GM21367 (cell line): ENCODE results near the gene BCKDHA.
"Not testable (repeated sequence)": the region's sequence is repeated elsewhere in the genome, so short reads cannot be mapped to it uniquely, and the experiment has no call there.

ENCODE experiments used
- ATAC-seq: cut with Tn5 transposase; IDR thresholded peaks from one replicate; pipeline ENCODE4 v1.9.1; 2021; ENCODE audit not compliant: unreplicated experiment

BCKDHA gene

GRCh38 chr19:41402010-41402409 lies 4.4 kb downstream of the BCKDHA start:
- no peak for ATAC-seq

GRCh38 chr19:41403181-41403970 lies 5.8 kb downstream of the BCKDHA start:
- ATAC-seq: no peak

- ATAC-seq: no peak
Observed at GRCh38 chr19:41405776-41406175, 8.2 kb downstream of the BCKDHA start.

- no peak for ATAC-seq
Observed at GRCh38 chr19:41407271-41407670, 9.7 kb downstream of the BCKDHA start.

- no peak for ATAC-seq
Observed at GRCh38 chr19:41408256-41408655, 10.6 kb downstream of the BCKDHA start.

- ATAC-seq: not testable (repeated sequence)
Observed at GRCh38 chr19:41408846-41409245, 11.2 kb downstream of the BCKDHA start.

- no peak for ATAC-seq
Observed at GRCh38 chr19:41409288-41409687, 11.7 kb downstream of the BCKDHA start.

- no peak for ATAC-seq
Observed at GRCh38 chr19:41410336-41411054, 12.9 kb downstream of the BCKDHA start.

- no peak for ATAC-seq
Observed at GRCh38 chr19:41411100-41411967, 13.7 kb downstream of the BCKDHA start.

GRCh38 chr19:41411968-41412265 lies 14.3 kb downstream of the BCKDHA start:
- ATAC-seq: no peak

- ATAC-seq: no peak
Observed at GRCh38 chr19:41412953-41413352, 15.3 kb downstream of the BCKDHA start.

- ATAC-seq: no peak
Observed at GRCh38 chr19:41413947-41414346, 16.3 kb downstream of the BCKDHA start.

GRCh38 chr19:41414461-41414860 lies 16.8 kb downstream of the BCKDHA start:
- ATAC-seq: no peak

- ATAC-seq: no peak
Observed at GRCh38 chr19:41415154-41415571, 17.5 kb downstream of the BCKDHA start.

- no peak for ATAC-seq
Observed at GRCh38 chr19:41416194-41416674, 18.6 kb downstream of the BCKDHA start.

- ATAC-seq: no peak
Observed at GRCh38 chr19:41420101-41420880, 22.7 kb downstream of the BCKDHA start.

GRCh38 chr19:41421314-41421713 lies 23.7 kb downstream of the BCKDHA start:
- no peak for ATAC-seq

GRCh38 chr19:41421973-41422372 lies 24.4 kb downstream of the BCKDHA start:
- ATAC-seq: no peak

GRCh38 chr19:41422456-41422855 lies 24.8 kb downstream of the BCKDHA start:
- no peak for ATAC-seq

- ATAC-seq: no peak
Observed at GRCh38 chr19:41422955-41423354, 25.3 kb downstream of the BCKDHA start.
